HG02981 (cell line): ENCODE results near the gene LENG1.
"Not testable (repeated sequence)": the region's sequence is repeated elsewhere in the genome, so short reads cannot be mapped to it uniquely, and the experiment has no call there.

Source experiments
- ATAC-seq: cut with Tn5 transposase; IDR thresholded peaks from one replicate; pipeline ENCODE4 v1.9.1; 2021; ENCODE audit warnings: mild to moderate bottlenecking, moderate library complexity; ENCODE audit not compliant: unreplicated experiment

The LENG1 gene

DNA sequence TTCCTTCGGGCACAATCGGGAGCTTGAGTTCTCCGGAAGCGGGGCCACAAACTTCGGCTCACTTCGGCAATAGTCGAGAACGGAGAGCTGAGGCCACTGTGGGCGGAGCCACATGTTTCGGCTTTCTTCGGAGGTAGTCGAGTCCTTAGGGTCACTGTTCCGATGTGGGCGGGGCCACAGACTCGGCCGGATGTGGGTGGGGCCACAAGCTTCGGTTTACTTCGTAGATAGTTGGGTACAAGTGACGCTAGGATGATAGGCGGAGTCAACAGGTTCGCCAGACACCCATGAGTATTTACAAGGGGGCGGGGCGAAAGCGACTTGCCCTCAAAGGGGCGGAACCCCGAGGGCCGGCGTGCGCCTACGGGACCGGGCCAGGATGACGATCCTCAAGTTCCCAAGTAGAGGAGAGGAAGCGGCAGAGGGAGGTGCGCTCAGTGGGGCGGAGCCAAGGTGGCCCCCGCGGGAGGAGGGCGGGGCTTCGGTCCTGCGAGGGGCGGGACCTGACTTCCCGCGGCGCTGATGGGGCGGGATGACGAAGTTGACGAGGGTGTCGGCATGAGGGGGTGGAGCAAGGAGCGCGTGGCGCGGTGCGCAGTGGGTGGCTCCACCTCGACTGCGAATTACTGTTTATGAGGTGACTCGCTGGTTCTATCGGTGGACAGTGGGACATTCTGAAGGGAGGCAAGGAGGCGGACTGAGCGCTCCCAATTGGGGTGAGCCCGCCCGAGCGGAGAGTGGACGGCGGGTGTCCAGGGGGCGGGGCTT lies 30.4 kb upstream of the LENG1 start:
- peak; percentile 38 for ATAC-seq

DNA sequence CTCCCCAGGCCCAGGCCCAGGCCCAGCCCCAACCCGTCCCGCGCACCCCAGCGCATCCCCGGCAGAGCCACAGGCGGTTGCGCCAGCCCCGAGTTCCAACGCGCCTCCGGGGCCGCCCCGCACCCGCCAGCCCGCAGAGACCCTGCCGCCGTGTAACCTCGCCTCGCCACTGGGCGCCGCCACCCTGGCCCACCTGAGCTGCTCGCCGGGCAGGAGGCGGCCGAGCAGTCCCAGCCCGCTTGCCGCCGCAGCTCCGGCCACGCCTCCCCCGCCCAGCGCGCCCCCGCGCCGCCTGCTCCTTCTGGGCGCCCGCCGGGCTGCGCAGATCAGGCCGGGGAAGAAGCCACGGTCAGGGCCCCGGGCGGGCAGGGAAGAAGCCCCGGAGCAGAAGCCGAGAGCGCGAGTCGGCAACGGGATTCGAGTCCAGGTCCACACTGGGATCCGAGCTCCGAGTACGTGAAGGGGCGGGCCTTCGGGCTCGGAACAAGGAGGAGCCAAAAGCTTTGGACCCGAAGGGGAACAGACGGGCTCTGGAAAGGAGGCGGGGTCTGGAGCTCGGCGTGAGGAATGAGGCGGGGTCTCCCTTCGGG lies 29.7 kb upstream of the LENG1 start, which contains the start of gene MBOAT7:
Gene MBOAT7 (minus strand): TSS at position 436 of the 590 bp plus-strand sequence. CDS start 1,072 bp downstream, outside the sequence.
- ATAC-seq, result peak; percentile 17

DNA sequence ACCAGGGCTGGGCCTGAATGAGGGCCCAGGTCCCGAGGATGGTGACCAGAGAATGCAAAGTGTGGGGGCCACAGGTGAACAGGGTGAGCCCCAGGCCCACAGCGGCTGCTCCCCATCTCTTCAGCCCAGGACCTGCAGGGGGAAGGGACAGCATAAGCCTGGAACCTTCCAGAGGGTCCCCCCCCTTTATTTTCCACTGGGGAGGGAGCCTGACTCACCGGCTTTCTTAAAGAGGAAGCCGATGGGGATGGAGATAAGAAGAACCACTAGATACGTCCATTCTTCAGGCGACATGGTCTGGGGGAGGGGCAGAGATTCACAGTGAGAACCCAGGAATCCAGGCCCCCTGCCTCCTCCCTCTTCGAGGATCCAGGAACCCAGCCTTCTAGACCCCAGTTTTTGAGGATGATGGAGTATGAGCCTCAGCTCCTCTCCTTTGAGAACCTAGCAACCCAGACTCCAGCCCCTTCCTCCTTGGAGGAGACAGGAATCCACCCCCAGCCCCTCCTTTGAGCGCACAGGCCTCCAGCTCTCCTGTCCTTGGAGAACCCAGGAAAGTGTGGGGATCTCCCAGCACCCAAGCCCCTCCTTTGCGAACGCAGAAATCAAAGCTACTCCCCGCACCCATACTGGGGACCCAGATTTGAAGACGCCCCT lies 28.8 kb upstream of the LENG1 start:
- no peak for ATAC-seq

DNA sequence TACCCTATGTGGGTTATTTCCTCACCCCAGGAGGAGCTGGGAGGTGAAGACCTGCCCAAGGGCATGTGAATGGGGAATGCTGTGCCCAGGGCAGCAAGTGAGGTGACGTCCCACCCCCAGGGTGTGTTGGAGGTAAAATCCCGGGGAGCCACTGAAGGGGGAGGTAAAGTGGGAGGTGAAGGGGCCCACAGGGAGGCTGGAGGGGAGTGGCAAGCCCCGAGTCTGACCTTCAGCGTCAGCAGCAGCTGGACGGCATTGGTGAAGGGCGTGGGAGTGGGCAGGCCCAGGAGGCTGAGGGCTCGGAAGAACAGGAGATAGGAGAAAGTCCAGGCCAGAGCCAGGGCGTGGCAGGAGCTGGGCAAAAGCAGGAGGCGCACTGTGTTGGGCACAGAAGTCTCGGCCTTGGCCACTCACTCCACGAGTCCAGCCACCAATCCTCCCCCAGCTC lies 27.4 kb upstream of the LENG1 start:
- no peak for ATAC-seq

DNA sequence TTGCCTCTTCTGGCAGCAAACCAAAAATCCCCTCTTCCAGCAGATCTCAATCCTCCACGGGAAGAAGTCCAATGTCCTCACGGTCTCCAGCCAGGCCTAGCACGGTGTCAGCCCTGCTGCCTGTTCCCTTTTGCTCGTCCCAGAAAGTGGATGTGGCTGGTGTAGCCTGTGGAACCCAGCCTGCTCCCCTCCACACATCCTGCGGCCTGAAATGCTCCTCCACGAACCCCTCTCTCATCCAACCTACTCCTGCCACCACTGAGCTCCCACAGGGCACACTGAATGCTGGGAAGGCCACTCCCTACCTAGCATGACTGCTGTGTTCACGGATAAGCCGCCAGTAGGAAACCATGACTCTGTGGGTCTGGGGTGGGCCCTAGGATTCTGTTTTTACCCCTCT lies 26.8 kb upstream of the LENG1 start:
- ATAC-seq, result no peak

DNA sequence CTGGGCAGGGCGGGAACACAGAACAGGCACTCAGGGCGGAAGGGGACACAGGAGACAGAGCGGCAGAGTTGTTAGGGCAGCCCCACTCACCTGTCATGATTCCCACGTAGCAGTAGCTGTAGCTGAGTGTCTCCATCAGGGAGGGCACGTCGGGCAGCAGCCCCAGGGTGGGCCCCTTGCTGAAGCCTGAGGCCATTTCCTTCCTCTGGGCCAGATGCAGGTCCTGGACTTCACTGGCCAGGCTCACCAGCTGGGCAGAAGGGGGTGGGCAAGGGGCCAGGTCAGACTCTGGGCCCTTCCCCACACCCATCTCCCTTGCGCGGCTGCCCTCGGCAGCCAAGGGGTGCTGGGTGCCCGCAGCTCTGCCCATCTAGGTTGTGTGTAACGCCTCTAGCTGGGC lies 23.9 kb upstream of the LENG1 start:
- ATAC-seq, result no peak

DNA sequence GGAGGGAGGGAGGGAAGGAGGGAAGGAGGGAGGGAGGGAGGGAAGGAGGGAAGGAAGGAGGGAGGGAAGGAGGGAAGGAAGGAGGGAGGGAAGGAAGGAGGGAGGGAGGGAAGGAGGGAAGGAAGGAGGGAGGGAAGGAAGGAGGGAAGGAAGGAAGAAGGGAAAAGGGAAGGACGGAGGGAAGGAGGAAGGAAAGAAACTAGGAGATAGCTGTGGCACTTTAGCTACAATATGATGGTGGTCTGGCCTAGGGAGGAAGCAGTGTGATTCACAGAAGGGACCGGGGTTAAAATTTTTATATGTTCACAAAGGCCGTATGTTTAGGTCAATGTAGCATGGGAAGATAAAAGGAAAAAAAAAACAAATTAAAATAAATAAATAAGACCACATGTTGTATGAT lies 22.4 kb upstream of the LENG1 start:
- ATAC-seq, result not testable (repeated sequence)

DNA sequence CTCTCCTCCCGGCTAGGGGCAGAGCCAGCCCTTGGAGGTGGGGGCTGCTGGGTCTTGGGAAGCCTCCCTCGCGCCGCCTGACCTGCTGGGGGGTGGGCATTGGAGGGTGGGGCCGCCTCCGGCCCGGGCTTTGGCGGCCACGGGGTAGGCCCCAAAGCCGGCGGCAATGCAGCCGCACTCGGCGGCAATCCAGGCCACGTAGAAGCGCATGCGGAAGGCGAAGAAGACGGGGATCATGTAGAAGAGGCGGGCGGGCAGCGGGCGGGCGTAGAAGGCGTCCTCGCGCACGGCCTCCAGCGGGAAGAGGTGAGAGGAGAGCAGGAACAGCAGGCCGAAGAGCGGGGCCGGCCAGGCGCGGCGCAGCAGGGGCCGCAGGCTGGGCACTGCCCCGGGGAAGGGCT lies 21.2 kb upstream of the LENG1 start:
- no peak for ATAC-seq

DNA sequence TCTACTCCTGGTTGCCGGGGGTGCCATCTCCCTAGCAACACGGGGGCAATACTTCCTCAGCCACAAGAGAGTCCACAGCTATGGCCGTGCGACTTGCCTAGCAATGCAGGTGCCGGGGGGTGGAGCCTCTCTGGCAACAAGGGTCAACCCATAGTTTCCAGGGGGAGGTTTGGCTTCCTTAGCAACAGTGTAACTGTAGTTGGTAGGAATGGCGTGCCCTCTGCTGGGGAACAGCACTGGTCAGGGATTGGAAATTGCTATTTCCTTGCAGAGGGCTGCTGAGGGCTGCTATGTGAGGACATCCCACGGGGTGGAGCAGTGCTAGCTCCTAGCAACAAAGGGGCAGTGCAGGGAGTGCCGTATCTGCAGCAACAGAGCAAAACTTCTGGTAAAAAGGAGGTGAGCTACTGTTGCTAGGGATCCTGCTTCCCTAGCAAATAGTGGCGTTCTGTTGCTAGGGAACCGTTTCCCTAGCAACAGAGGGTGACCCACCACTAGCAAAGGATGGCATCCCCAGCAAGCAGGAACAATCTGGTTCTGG lies 20.5 kb upstream of the LENG1 start:
- ATAC-seq, result no peak

DNA sequence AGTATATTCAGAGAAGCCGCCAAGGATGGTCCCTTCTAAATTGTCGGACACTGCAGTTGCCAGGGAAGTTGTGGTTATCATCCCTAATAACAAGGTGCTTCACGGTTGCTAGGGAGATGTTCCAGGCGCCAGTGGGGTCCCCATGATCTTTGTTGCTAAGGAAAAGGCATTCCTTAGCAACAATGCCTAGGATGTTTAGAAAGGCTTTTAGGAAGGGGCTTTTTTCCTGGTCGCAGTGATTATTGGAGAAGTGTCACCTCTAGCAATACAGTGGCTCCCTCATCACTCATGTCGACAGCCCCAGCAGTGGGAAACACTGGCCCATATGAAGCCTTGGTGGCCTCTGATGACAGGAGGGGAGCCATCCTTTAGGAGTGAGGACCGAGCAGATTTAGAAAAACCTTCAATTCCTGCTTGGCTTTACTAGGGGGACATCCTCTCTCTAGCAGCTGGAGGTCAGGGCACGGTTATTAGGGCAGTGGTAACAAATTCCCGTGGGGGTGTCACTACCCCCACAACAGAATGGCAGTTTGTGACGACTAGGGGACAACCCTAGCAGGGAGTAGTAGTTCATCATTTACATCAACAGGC lies 19.8 kb upstream of the LENG1 start:
- ATAC-seq, result no peak

DNA sequence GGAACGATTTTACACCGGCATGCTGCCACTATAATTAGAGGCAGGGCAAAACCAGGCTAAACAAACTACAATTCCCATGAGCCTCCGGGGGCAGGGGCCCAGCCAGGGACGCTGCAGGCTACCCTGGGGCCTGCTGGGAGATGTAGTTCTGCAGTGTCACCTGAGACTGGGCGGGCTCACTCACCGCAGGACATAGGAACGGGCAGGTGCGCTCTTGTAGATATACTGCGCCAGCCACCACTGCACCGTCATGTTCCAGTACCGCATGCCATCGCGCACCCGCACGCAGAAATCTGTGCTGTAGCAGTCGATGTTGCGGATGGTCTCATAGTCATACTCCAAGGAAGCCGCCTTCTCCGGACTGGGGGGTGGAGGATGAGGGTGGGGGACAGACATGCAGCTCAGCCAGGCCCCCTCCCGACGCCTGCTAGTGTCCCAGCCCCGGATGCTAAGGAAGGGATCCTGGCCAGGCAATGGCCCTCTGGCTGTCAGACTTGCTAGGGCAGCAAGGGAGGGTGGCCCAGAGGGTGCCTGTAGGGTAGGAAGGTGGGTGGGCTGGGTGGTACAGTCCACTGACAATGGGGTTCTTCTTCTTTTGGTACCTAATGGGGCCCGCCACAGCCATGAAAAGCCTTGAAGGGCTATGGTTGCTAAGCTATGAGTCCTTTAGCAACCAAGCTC lies 19.2 kb upstream of the LENG1 start:
- ATAC-seq, result no peak

DNA sequence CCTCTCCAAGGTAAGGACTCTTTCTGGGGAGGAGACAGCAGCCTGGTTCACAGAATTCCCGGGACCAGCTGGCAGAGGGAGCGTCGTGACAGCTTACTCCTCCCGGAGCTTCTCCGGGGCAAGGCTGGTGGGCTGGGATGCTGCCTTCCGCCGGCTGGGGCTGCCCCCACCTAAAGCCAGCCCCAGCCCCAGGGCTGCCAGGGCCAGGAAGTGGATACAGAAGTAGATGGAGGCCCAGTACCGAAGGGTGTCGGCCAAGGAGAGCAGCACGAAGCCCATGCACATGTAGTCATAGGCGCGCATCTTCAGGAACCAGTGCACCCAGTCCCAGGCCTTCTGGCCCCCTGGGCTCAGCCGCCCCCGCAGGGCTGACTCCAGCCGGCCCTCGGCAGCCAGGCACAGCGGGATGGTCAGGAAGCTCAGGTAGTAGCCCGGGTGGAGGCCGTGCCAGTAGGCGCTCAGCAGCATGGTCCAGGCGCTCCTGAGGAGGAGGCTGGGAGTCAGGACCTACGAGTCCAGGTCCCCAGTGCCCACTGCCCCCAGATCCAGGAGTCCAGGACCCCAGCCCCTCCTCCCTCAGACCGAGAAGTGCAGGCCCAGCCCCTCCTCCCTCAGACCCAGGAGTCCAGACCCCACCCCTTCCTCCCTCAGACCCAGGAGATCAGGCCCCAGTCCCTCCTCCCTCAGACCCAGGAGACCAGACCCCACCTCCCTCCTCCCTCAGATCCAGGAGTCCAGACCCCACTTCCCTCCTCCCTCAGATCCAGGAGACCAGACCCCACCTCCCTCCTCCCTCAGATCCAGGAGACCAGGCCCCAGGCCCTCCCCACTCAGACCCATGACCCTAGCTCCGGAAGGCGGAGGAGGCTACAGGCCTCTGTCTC lies 14.7 kb upstream of the LENG1 start:
- ATAC-seq, result no peak

DNA sequence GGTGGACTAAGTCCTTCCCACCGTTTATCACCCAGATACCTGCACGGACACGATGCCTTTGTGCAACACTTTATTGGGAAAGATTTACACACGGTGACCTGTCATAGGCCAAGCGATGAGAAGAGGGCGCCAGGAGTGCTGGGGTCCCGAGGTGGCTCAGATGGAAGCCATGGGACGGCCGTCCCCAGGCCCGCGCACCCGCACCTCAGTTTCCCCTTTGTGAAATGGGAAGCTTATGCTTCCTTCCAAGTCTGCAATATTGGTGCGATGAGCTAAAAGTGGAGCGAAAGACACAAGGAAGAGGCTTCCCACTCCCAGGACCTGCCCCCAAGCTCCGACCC lies 13.8 kb upstream of the LENG1 start:
- ATAC-seq, result no peak

DNA sequence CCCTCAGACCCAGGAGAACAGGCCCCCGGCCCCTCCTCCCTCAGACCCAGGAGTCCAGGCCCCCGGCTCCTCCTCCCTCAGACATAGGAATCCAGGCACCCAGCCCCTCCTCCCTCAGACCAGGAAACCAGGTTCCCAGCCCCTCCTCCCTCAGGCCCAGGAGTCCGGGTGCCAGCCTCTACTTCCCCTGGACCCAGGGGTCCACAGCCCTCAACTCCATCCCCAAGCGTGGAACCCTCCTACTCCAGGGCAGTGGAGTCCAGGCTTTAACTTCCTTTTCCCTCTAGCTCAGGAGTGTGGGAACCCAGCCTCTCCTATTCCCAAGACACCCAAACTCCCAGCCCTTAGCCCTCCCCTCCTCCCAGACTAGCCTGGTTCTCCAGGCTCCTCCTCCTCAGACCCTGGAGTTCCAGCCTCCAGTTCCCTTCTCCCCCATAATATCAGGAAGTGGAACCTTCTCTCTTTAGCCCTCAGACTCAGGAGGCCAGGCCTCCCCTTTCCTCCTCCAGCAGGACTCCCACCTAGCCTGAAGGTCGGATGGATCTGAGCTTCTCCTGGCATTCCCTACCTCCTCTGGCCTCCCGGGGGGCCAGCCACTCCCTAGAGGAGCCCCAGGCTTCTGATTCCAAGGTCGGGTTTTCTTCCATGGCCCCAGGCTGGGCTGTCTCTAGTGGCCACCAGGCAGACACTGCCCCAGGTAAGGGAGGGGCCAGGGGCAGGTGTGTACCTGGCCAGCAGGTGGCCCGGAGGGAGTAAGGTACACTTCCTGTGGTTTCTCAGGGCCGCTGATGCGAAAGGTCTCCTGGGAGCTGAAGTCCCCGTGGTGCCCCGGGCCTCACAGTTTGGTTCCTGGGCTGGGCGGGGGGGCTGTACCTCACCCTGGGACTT lies 13.2 kb upstream of the LENG1 start, which contains the start of gene TMC4:
Gene TMC4 (minus strand): TSS at position 690 of the 888 bp plus-strand sequence. CDS start 43 bp downstream, at position 647.
- ATAC-seq, result no peak

DNA sequence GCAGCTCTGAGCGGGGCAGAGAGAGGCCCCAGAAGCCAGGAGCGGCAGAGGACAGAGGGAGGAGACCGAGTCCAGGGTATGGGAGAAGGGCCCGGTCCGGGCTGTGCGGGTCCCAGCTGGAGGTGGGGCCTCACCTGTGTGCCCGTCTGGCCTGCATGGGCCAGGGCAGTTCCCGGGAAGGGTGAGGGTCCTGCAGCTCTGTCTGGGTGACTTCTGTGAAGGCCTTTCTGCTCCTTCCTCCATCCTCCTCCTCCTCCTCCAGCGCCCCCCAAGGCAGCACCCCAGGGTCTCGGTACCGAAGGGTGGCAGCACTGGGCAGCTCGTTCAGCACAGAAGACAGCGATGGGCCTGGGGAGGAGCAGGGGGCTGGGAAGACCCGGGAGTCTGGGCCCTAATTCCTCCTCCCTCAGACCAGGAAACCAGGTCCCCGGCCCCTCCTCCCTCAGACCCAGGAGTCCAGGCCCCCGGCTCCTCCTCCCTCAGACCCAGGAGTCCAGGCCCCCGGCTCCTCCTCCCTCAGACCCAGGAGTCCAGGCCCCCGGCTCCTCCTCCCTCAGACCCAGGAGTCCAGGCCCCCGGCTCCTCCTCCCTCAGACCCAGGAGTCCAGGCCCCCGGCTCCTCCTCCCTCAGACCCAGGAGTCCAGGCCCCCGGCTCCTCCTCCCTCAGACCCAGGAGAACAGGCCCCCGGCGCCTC lies 12.4 kb upstream of the LENG1 start:
- not testable (repeated sequence) for ATAC-seq

DNA sequence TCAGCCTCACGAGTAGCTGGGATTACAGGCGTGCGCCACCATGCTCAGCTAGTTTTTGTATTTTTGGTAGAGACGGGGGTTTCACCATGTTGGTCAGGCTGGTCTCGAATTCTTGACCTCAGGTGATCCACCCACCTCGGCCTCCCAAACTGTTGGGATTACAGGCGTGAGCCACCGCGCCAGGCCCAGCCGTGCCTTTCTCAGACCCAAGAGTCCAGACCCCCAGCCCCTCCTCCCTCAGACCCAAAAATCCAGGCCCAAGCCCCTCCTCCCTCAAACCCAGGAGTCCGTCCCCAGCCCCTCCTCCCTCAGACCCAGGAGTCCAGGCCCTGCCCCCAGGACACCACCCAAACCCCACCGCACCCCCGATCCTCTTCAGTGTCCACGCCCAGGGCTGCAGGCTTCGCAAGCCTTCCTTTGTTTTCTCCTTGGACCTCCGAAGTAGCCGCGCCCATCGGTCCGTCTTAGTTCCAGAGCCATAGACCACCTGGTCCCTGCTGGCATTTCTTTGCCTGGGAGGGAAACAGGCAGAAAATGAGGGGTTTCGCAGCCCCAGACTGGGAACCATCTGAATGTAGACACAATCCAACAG lies 9.7 kb upstream of the LENG1 start:
- no peak for ATAC-seq

DNA sequence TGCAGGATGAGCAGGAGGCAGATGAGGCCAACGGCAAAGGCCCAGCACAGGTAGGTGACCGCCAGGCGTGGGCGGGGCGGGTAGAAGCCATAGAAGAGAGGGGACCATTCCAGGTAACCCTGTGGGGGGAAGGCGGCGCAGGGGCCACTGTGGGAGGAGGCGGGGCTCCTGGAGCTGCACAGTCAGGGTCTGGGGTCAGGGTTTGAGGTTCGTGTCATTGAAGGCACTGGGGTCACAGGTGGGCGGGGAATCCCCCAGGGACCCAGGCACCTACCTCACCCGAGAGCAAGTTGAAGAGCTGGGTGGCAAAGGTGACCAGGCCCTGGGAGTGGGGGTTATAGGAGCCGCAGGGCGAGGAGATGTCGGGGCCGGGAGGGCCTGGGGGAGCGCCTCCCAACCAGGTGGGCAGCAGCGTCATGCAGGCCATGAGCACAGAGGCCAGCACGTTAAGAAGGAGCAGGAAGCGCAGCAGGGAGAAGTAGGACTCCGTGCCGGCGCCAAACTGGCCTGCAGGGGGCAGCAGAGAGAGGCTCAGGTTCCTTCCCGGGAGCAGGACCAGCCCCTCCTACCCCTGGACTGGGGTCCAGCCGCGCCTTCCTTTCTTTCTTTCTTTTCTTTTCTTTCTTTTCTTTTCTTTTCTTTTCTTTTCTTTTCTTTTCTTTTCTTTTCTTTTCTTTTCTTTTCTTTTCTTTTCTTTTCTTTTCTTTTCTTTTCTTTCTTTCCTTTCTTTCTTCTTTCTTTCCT lies 8.8 kb upstream of the LENG1 start:
- peak; percentile 59 for ATAC-seq
